GM18520 (cell line): ENCODE data around the gene MARCKSL1.
"Not testable (repeated sequence)": the region's sequence is repeated elsewhere in the genome, so short reads cannot be mapped to it uniquely, and the experiment has no call there.

Source experiments
- ATAC-seq: cut with Tn5 transposase; IDR thresholded peaks from one replicate; pipeline ENCODE4 v1.9.1; 2021; ENCODE audit not compliant: unreplicated experiment

Gene MARCKSL1, protein sequence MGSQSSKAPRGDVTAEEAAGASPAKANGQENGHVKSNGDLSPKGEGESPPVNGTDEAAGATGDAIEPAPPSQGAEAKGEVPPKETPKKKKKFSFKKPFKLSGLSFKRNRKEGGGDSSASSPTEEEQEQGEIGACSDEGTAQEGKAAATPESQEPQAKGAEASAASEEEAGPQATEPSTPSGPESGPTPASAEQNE

DNA sequence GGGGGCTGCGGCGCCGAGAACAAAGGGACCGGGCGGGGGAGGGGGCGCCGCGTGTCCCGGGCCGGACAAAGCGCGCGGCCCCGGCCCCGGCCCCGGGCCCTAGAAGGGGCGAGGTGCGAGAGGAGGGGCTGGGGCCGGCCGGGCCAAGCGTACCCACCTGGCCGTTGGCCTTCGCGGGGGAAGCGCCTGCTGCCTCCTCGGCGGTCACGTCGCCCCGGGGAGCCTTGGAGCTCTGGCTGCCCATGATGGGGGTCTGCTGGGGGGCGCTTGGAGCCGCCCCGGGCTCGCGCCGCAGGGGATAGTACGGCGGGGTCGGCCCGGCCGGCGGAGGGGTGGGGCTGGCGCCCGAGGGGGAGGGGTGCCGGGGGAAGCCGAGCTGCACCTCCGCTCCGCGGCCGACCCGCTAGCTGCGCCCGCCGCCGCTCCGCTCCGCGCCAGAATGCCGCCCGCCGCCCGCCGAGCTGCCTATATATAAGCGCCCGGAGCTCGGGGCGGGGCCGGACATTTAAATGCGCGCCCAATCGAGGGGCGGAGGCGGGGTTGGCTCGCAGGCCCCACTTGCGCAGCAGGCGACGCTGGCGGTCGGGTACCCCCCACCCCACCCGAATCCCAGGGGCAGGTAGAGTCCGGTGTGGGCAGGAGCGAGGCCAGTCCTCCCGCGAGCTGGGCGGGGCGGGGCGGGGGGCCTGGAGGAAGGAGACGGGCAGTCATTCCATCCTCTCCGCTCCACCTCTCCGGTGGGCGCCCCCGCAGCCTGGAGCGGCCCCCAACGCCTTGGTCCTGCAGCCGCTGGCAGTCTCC, at the start of gene MARCKSL1:
TSS of gene MARCKSL1 (minus strand) at position 444 of the 801 bp plus-strand sequence. CDS start at position 244, 200 bp downstream.
- ATAC-seq, result peak; percentile 22

DNA sequence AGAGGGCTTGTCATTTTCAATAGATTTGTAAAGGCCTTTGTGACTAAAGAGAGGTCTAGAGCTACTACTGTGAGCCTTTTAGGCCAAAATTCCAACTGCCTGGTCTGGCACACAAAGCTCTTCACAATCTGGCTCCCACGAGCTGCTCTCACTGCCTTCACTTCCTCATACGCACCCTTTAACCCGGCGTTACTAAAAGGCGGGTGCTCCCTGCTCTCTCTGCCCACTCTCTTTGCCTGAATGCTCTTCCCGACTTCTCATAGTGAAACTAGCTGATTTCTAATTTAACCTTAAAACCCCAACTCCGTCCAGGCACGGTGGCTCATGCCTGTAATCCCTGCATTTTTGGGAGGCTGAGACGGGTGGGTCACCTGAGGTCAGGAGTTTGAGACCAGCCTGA, 44.0 kb upstream of the MARCKSL1 start:
- ATAC-seq, result no peak

DNA sequence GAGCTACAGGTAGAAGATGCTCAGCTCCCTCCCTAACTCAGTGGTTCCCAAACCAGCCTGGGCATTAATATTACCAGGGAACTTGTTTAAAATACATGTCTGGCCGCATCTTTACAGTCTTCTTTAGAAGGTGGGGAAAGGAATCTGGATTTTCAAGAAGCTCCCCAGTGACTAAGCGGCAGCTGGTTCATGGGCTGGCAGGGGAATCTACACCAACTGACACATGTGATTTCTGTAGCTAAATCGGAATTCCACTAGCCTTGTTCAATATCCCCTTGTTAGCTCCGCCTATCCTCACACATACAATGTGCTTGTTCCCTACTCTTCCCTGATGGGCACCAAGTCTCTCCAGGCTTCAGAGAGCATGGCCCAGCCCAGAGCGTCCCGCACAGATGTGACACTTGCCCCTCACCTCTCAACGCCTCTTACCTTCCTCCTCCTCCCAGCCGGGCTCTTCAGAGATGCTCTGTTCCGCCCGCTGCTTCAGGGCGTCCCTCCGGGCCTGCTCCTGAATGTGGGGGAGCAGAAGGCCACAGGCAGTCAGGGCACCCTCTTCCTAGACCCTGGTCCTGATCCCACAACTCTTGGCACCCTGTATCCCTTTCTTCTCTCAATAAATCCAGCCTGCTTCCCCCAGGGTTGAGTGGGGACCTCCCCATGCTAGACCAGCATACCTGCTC, 41.6 kb upstream of the MARCKSL1 start:
- ATAC-seq, result no peak

DNA sequence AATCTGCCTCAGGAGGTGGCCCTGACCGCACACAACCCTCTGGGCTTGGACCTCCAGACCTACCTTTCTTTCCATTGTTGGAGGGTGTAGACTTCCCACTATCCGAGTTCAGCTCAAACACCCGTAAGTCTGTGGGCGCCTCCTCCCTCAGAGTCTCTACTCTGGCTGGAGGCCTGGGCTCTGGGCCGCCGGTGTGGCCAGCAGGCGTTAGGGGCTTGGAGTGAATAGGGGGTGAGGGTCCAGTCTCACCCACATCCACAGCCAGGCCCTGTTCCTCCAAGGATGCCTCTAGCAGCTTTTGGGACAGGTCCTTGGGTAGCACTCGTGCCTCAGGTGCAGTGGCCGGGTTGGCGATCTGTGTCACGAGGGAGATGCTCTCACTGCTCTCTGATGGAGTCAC, 40.2 kb upstream of the MARCKSL1 start:
- no peak for ATAC-seq

DNA sequence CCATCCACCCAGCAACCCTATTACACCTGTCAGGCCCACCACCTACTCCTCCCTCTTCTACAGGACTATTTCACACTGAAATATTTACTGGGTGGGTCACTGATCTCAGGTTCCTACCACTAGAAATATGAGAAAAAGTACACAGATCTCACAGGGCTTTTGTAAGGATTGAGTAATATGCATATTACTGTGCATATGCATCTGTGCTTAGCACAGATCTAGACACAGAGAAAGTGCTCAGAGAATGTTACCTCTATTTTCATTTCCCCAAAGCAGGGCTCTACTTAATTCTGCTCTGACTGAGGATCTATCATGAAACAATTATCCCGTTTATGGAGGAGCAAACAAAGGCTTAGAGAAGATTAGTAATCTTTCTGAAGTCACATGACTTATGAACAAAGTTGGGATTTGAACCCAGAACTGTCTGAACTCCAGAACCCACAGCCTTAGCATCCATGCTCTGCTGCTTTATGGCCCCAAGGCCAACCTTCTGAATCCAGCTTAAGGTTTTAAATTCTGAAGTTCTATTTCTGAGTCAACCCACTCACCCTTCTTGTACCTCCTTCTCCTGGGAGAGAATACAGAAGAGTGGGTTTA, 38.1 kb upstream of the MARCKSL1 start:
- ATAC-seq, result no peak

DNA sequence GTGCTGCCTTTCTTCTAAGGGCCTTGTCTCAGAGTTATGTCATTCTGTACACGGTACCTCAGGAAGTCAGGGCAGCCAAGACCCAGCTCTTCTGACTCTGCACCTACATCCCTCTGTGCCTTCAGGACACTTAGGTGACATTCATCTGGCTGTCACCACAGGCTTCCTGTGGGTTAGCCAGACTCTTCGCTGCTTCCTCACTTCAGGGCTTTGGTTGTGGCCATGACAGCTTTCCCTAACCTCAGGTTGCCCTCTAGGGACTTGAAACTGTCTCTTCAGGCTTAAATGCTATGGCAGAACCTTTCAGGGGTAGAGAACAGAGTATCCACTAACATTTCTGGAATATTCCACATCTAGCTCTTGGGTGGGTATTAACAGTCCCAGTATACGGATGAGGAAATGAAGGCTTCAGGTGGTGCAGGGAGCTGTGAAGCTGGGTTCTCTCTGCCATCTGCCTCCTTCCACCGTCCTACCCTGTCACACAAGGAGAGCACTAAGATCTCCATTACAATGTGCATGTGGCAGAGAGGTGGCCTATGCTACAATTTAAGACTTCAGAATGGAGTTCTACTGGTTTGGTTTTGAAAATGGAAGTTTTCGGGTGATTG, 36.2 kb upstream of the MARCKSL1 start:
- no peak for ATAC-seq

DNA sequence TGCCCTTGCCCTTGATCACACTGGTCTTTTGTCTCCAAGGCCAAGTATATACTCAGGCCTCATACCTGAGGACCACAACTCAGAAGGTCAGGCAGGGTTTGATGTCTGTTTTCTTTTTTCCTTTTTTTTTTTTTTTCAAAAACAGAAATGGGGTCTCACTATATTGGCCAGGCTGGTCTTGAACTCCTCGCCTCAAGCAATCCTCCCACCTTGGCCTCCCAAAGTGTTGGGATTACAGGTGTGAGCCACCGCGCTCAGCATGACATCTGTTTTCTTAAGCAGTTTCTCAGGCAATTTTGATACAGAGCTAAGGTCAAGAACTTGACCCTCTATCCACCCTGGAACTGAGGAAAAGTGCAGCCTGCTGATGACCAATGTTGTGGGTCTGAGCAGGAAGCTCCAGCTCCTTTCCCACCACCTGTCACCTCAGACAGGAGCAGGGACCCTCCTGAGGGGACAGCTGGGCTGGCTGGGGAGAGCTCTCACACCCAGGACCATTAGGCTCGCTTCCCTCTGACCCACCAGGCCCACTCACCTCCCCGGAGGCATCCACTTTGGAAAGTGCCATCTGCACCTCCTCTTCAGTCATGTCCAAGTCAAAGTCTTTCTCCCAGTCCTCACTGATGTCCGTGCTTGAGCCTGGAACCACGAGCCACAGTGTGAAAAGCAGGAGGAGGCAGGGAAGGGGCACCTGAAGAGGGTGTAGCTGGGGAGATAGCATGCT, 32.0 kb upstream of the MARCKSL1 start:
- no peak for ATAC-seq

DNA sequence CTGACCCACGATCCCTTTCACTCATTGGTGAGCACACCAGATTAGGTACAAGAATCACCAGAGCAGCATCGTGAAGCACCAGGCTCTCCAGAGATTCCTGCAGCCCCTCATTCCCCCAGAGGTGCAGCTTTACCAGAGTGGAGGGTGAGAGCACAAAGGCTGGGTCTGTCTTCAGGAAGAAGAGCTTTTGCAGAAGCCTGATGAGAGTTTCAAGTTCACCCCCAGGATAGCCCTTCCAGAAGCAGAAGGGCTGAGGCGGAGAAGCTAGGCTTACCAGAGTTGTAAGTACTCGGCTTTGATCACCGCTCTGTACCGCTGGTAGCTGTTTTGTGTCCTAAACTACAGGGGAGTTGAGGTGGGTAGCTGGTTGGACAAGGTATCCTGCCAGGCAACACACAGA, 29.4 kb upstream of the MARCKSL1 start:
- ATAC-seq, result no peak

DNA sequence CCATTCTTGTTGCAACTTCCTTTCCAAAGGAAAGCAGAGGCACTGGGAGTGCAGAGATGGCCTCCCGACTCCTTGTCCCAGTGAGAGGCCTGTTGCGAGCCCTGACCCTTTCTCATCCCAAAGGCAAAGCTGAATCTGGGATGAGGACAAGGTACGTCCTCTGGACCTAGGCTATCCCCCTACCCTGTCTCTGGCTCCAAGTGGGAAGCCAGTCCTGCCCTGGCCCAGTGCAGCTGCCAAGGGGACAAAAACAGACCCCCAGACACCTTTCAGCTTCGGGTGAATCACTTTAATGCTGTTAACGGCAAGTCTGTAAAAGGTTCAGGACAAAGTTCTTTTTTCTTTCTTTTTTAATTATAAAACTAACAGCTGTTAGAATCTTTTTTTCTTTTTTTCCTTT, 28.8 kb upstream of the MARCKSL1 start:
- no peak for ATAC-seq

DNA sequence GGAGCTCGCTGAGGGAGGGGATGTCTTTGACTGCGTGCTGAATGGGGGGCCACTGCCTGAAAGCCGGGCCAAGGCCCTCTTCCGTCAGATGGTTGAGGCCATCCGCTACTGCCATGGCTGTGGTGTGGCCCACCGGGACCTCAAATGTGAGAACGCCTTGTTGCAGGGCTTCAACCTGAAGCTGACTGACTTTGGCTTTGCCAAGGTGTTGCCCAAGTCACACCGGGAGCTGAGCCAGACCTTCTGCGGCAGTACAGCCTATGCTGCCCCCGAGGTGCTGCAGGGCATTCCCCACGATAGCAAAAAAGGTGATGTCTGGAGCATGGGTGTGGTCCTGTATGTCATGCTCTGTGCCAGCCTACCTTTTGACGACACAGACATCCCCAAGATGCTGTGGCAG, 27.7 kb upstream of the MARCKSL1 start:
- ATAC-seq, result no peak

DNA sequence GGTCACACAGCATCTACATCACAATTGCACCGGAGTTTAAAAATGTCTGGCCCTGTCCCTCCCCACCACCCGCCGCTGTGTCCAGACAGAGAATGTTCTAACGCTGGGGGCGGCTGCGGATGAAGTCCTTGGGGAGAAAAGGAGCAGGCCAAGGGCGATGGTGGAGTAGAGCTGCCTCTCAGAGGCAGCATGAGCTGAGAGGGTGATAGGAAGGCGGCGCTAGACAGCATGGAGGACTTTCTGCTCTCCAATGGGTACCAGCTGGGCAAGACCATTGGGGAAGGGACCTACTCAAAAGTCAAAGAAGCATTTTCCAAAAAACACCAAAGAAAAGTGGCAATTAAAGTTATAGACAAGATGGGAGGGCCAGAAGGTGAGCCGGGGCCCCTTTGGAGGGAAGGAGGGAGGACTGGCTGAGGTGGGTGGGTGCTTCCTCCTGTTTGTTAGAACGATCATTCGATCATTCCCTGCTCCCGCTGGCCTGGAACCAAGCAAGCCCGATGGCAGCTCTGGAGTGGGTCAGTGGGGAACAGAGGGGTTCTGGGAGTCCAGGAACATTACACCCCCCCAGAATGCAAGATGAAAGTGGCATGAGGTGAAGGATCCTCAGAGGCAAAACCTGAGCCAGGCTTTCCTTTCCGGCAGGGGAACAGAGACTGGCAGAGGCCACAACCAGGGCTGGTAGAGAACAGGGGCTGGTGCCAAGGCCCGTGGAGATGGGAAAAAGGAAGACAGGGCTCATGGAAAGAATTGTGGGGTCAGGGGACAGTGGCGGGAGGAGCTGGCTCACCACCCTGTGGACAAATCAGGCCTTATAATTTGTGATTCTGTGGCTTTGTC, 26.7 kb upstream of the MARCKSL1 start, which contains the start of the genes FAM229A and TSSK3:
TSS of gene FAM229A (minus strand) at position 12 of the 840 bp plus-strand sequence. CDS start 394 bp downstream, outside the sequence.
TSS of gene TSSK3 (plus strand) at position 66 of the 840 bp plus-strand sequence. CDS start at position 229, 163 bp downstream.
- no peak for ATAC-seq

DNA sequence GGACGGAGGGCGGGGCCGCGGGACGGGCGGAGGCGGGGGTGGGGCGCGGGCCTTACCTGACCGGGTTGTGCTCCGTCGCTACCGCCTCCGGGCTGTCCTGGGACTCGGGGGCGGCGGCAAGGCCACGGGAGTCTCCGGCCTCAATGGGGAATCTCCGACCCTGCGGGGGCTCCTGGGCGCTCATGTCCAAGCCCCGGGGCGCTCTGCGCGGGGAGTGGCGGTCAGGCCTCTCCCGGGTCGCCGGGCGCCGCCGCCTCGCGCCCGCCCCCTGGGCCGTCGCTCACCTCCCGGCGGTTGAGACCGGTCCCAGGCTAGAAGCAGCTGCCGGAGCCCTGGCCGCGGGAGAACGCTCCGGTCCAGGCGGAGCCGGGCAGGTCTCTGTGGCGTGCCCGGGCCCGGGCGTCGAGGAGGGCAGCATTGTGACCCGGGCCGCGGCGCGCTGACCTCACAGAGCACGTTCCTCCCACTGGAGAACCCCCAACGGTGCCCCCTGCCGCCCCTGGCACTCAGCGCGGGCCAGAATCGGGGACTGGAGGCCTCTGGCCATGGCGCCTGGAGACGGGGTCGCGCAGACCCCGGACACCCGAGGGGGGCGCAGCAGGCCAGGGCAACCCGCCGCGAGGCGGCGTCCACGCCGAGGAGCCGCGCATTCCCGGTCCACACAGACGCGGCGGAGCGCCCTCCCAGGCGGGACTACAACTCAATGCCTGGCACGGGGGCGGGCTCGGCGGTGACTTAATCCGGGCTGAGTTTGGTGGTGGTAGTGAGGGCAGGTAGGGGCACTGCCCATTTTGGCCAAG, 25.8 kb upstream of the MARCKSL1 start:
- ATAC-seq, result no peak

DNA sequence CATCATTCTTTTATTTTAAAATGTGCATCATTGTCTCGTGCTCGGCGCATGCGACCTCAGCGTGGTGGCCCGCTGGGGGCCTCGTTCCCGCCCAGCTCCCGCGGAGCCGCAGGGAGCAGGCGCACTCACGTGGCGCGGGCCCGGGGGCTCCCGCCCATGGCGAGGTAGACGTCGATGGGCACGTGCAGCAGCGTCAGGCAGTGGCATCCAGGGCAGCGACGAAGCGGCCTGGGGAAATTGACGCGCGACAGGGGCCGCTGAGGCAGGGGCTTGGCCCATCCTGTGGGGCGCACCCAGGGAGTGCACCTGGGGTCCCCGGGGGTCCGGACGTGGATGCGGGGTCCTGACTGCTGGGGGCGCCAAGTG, 25.3 kb upstream of the MARCKSL1 start:
- ATAC-seq, result no peak

DNA sequence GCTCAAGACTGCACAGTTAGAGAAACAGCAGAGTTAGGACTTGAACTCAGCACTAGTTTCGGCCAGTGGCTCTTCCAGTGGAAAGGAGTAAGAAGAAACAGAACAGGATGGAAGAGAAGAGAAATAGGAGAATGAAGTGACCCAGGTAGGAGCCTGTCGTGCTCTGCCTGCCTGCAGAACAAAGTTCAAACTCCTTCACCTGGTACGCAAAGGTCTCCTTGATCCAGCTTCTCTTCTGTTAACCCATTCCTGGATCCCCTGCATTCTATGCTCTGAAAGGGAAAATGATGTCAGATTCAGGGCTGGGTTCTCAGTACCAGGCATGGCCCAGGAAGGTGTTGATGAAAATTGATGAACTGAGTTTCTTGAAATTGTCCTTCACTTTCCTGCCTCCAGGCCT, 22.4 kb upstream of the MARCKSL1 start:
- ATAC-seq, result no peak

DNA sequence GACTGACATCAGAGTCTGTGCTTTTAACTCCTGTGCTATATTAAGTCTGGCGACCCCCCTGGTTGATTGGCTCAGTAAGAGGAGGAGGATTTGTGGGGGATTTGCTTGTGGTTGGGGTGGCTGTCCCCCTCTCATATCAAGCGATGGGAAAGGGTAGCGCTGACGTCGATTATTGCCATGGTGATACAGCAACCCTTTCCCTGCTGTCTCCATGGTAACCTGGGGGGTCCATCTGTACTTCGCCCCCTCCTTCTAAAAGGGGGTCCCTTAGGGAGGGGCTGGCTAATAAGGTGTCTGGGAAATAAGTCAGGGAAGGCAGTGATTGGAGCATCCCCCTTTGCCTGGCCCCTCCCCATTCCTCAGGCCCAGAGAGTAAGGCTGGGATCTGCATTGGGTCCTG, 21.6 kb upstream of the MARCKSL1 start:
- ATAC-seq, result no peak

DNA sequence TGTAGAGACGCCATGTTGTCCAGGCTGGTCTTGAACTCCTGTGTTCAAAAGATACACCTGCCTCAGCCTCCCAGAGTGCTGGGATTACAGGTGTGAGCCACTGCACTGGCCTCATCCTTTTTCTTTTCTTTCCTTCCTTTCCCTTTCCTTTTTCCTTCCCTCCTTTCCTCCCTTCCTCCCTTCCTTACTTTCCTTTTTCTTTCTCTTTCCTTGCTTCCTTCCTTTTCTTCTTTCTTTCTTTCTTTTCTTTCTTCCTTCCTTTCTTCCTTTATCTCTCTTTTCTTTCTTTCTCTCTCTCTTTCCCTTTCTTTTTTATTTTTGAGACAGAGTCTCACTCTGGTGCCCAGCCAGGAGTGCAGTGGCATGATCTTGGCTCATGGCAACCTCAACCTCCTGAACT, 20.4 kb upstream of the MARCKSL1 start:
- no peak for ATAC-seq

DNA sequence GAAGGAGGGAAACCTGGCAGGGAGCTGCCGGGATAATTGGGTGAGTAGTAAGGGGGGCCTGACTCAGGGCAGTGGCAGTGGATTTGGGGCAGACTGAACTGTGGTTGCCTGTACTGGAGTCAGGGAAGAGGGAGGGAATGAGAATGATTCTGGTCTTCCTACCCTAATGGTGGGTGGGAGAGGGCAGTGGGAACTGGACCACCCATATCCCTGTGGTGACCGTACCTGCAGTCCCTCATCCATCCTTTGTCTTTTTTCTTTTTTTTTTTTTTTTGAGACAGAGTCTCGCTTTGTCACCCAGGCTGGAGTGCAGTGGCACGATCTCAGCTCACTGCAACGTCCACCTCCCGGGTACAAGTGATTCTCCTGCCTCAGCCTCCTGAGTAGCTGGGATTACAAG, 19.7 kb upstream of the MARCKSL1 start:
- ATAC-seq, result not testable (repeated sequence)

DNA sequence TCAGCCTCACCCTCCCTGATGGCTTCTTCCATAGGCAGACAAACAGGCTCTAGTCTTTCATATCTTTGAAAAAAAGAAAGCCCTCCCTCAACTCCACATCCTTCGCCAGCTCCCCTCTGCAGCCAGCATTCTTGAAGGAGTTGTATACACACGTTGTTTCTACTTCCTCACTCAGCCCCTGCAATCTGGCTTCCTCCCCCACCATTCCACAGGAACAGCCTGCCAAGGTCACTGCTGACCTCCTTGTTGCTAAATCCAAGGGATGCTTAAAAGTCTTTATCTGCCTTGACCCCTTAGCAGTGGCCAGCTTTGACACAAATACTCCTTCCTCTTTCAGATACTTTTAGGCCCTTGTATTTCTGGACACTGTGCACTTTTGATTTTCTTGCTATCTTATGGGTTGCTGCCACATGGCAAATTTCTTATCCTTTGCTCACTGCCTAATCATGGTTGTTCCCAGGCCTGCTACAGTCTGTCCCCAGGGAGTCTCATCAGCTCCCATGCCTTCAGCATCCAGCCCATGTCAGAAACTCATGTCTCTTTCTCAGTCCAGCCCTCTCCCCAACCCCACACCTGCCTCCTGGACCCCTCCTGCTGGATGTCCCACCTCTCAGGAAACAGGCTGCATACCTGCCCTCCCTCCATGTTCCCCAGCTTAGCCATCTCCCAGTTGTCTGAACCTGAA, 18.0 kb upstream of the MARCKSL1 start:
- no peak for ATAC-seq
